GM19238 (cell line): ENCODE data around the gene CDH8.
"Not testable (repeated sequence)": the region's sequence is repeated elsewhere in the genome, so short reads cannot be mapped to it uniquely, and the experiment has no call there.

Source experiments
- DNase-seq: peaks from one replicate; pipeline ENCODE4 v3.0.0; 2011; ENCODE audit warnings: low spot score; ENCODE audit not compliant: insufficient read length

Gene CDH8

DNA sequence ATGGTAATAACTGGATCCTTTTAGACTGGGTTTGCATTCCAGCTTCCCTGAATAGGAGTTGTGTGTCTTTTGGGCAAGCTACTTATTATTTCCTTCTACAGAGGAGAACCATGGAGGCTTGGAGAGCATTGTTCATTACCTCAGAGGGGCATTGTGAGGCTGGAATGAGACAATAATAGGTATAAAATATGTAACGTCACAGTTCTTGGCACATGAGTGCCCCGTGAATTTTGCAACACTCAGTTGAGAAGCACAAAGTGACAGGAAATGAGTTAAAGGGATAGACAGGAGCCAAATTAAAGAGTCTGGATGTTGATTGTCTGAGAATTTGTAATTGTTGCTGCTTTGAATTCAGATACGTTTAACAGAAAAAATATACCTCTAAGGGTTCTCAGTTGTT, 92.2 kb downstream of the CDH8 start:
- no peak for DNase-seq

DNA sequence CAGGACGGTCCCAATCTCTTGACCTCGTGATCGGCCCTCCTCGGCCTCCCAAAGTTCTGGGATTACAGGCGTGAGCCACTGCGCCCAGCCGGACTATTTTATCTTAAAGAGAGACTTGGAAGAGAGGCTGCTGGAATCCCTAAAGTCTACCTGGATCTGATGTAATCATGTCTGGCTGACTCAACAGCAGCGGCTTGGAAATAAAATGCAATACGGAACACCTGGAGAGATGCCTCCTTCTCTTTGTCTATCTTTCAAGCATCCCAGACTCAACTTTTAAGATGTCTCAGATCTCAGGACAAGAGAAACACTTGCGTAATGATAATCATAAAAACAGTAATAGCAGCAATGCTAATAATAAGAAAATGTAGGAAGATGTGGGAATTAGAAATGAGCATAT, 95.6 kb downstream of the CDH8 start:
- DNase-seq, result no peak

- no peak for DNase-seq
These were observed 98.6 kb downstream of the CDH8 start for GRCh38 chr16:61937646-61938045.

DNA sequence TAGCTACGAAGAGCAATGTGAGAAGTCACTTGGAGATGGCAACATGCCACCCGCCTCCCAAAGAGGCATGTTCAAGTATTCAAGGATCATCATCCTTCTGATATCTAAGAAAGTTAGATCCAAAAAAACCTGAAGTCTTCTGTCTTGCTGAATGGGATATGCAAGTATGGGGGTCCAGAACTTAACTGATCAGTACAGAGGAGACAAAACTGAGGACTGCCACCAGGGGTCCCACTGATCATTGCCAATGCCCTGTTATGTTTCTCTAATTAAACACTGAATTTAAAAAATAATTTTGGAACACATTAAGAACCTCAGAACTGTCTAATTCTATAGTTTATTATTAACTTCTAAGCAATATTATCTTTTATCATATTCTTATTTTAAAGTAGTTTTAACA, 99.7 kb downstream of the CDH8 start:
- no peak for DNase-seq

- no peak for DNase-seq
These were observed 101.6 kb downstream of the CDH8 start for GRCh38 chr16:61934601-61935000.

DNA sequence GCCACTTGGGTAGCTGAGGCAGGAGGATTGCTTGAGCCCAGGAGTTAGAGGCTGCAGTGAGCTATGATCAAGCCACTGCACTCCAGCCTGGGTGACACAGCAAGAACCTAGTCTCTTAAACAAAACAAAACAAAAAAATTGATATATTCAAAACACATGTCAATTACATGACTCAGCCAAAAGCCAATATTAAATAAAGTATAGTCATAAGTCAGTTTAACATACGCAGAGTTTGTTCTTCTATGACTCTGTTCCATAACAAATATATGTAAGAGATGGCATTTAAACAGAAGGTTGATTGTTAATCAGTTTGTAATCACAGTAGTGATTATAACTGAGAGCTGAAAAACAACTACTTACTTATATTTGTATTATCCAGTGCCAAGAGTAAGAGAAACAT, 106.5 kb downstream of the CDH8 start:
- no peak for DNase-seq

DNA sequence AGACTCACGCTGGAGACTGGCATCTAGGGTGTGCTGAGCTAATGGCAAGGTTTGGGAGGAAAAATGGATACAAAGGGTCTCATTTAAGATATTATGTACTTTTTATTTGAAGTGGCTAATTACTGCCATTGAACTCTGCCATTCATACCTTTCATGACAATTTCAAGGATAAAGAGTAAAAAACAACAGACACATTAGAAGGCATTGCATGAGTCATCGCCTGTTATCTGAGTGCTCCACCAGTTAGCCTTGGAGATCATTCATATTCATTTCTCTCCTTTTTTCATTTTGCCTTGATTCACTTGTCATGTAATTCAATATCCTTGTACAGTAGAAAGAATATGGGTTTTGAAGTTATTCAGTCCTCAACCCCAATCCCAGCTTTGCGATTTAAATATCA, 109.5 kb downstream of the CDH8 start:
- no peak for DNase-seq

DNA sequence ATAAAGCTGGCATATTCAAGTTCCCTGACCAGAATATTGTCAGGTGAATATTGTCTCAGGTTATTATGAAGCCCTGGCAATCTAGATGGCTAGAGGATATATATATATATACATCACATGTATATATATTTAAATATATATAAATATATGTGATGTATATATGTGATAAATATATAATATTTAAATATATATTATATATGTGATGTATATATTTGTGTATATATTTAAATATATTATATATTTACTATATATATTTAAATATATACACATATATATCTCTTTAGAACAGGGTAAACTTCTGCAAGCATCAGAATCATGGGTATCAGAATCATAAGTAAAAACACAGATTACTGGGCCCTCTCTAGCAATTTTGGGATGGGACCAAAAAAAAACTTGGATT, 112.6 kb downstream of the CDH8 start:
- DNase-seq, result no peak

GRCh38 chr16:61921373-61921772, 114.9 kb downstream of the CDH8 start:
- no peak for DNase-seq

DNA sequence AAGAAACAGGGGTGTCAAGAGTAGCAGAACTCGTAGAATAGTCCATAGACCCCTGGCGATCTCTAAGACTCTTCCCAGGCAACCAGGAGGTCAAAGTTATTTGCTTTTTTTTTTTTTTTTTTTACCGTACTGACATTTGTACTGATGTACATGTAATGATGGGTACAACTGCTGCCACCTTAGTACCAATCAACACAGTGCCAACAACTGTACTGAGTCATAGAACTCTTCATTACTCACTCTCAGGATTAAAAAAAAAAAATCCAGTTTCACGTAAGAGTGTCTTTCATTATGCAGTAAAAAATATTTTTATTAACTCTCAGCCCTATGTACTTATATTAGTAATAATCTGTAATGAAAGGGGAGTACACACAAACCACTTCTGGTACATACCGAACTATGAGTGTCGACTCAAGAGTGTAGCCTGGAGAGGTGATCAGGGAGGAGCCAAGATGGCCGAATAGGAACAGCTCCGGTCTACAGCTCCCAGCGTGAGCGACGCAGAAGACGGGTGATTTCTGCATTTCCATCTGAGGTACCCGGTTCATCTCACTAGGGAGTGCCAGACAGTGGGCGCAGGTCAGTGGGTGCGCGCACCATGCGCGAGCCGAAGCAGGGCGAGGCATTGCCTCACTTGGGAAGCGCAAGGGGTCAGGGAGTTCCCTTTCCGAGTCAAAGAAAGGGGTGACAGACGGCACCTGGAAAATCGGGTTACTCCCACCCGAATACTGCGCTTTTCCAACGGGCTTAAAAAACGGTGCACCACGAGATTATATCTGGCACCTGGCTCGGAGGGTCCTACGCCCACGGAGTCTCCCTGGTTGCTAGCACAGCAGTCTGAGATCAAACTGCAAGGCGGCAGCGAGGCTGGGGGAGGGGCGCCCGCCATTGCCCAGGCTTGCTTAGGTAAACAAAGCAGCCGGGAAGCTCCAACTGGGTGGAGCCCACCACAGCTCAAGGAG, 118.1 kb downstream of the CDH8 start:
- not testable (repeated sequence) for DNase-seq

- DNase-seq, result no peak
These were observed 120.7 kb downstream of the CDH8 start for GRCh38 chr16:61915569-61915968.

DNA sequence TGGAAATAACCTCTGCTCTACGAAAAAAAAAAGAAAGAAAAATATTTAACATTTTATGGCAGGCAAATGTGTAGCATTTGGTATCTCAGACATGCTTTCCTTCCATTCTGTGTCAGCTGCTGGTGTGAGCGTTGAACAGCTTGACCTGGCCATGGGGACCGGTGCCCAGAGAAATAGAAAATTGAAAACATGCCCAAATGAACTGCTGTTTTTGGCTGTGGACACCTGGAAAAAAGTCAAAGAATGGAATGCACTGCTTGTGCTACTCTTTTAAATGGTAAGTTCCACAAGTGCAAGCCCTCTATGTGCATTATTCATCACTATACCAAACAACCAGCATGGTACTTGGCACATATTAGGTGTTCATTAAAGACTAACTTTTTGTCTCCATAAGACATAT, 127.2 kb downstream of the CDH8 start:
- no peak for DNase-seq

- DNase-seq, result no peak
These were observed 127.8 kb downstream of the CDH8 start for GRCh38 chr16:61908426-61908825.

GRCh38 chr16:61901689-61902088, 134.5 kb downstream of the CDH8 start:
- no peak for DNase-seq

- DNase-seq, result no peak
These were observed 135.8 kb downstream of the CDH8 start for GRCh38 chr16:61900482-61900881.

DNA sequence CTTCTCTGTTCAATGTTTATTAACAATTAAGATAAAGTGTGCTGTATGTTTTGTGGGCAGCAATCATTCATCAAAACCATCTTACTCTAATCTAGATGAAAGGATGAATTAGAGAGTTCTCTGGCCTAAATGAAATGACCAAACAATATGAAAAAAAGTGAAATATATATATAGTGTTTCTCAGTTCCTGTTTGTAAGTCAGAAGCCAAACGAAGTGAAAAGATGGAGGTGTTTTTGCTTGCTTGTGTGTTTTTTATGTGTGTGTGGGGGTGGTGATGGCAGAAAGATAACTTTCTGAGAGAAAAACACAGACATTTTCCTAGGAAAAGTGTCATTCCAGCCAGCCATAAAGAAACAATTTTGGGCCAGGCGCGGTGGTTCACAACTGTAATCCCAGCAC, 138.6 kb downstream of the CDH8 start:
- no peak for DNase-seq

DNA sequence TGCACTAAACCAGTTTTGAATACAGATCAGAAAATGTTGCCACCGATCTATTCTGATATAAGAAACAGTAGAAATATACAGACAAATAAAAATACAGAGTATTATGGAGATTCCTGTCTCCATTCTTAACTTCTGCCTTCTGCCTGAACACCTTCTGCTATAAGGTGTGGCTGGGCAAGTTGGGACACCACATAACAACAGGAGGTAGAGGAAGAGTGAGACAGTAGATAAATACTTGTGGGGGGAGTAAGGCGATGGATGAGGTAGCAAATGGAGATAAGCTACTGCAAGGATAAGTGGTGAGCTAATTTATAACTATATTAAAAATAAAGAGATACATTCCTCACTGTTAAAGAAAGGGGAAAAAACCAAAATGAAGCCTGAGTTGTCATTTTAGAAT, 143.7 kb downstream of the CDH8 start:
- DNase-seq, result no peak

DNA sequence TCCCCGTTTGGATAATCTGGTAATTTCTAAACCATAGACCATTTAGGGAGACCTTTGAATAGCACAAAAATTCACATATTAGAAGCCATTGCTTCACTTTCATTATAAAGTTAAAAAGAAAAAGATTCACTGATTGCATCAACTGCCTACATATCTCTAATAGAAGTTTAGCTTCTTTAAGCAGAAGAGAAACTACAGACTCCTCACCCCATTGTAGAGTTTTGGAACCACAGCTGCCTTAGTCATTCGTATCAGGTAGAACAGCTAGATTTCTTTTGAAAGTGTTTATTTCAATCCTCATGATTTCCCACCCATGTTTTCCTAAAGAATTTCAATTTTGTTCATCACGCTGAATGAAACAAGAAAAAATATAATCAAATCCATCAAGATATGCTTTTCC, 144.8 kb downstream of the CDH8 start:
- DNase-seq, result no peak

- no peak for DNase-seq
These were observed 145.9 kb downstream of the CDH8 start for GRCh38 chr16:61890386-61890785.

DNA sequence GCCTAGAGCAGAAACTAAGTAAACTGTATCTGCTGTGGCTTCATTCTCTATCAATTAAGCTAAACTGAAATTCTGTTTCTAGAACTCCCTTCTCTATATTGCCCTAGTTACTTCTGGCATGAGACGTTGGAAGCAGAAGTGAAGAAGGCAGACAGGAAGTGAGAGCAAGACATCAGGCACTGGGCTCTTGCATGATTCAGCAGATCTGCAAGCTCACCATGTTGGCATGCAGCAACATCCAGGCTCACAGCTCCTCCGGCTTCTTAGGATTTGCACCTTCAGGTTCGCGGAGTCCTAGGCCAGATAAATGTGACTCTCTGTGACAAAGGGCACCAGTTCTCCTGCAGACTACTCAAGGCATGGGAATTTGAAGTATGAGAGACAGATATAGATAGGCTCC, 148.3 kb downstream of the CDH8 start:
- DNase-seq, result no peak

GRCh38 chr16:61885343-61885742, 150.9 kb downstream of the CDH8 start:
- no peak for DNase-seq

DNA sequence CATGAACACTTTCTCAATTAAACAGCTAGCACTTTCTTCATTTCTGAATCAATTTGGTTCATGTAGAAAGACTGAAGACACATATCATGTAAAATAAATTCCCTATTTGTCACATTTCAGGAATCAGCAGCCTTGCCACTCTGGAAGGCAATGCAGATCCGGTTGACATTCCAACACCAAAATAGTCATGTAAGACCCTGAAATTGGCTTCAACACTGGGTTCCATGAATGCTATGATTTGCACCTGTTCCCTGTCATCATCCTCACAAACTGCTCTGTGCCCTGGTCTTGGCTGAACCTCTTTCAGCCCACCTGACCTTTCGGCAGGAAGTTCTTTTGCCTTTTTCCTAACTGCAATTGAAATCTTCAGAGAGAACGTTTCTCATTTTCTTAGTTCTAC, 156.9 kb downstream of the CDH8 start:
- no peak for DNase-seq

DNA sequence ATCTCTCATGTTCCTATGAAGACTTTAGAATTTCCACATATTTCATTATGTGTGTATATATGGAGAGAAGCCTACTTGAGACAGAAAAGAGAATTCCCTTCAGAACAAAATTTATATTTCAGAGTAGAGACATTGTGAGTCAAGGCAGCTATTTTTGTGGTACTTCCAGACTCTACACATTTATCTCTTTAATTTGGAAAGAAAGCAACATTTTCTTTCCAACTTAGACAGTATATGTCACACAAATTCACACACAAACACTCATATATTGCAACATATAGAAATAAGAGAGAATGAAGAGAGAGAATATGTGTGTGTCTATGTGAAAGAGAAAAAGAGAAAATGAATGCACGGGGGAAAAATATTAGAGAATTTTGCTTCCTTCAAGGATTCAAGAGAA, 158.8 kb downstream of the CDH8 start:
- no peak for DNase-seq

DNA sequence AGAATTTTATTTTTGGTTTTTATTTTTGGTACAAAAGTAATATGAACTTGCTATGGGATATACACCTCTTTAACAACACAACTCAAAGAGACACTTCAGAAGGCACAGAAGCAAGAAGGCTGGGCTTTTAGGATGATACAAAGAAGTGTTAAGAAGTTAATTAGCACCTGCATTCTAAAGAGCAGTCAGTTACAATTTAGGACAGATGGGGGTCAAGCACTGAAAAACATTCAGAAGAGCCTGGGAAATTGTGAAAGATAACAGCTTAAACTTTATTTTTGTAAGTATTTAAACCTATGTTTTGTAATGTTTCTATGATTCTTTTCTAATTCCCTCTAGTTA, 163.5 kb downstream of the CDH8 start:
- no peak for DNase-seq
